WTC11 (cell line): ENCODE data around the gene RUSF1. TPM values are rescaled to one million over a fixed set of nuclear protein-coding genes. Genes with fewer than 3 reads are reported as not detected.

Experiments
- ATAC-seq: fragments of 200-7000 bp; cut with Tn5 transposase; 2 replicates; pipeline ENCODE4 v1.10.0; 2021; ENCODE audit warnings: mild to moderate bottlenecking, moderate library complexity
- CTCF ChIA-PET: fragments of 300-600 bp; sonication (Branson Sonifier 250); formaldehyde crosslinking; loops from one replicate; lab custom pipeline; 2021; ENCODE audit warnings: antibody characterized with exemption; lab: Charles Lee
- POLR2A ChIA-PET: fragments of 350-600 bp; sonication (Branson Sonifier 250); formaldehyde crosslinking; loops from one replicate; lab custom pipeline; 2021; ENCODE audit warnings: antibody characterized with exemption; lab: Charles Lee
- DNase-seq: peaks from one replicate; pipeline ENCODE4 v3.0.0; 2021; ENCODE audit warnings: low spot score
- H3K27ac Mint-ChIP-seq: 2 replicates; pipeline ENCODE4 v1.8.0; 2021; ENCODE audit warnings: mixed read lengths
- H3K27me3 Mint-ChIP-seq: 2 replicates; pipeline ENCODE4 v1.8.0; 2021; ENCODE audit warnings: low read depth, mild to moderate bottlenecking, moderate library complexity, mixed read lengths
- H3K36me3 Mint-ChIP-seq: 2 replicates; pipeline ENCODE4 v1.8.0; 2021; ENCODE audit warnings: mixed read lengths
- H3K4me1 Mint-ChIP-seq: 2 replicates; pipeline ENCODE4 v1.8.0; 2022; ENCODE audit warnings: mixed read lengths
- H3K4me3 Mint-ChIP-seq: 2 replicates; pipeline ENCODE4 v1.8.0; 2021; ENCODE audit warnings: mild to moderate bottlenecking, moderate library complexity, mixed read lengths
- H3K9me3 Mint-ChIP-seq: 2 replicates; pipeline ENCODE4 v1.8.0; 2021; ENCODE audit warnings: mixed read lengths
- AR ChIP-seq: fragments of 250-450 bp; sonication (Bioruptor Pico); IDR thresholded peaks from 2 replicates; pipeline ENCODE4 v1.9.0; 2021; ENCODE audit warnings: mild to moderate bottlenecking
- ATF1 ChIP-seq: sonication (generic); formaldehyde crosslinking; IDR thresholded peaks from 2 replicates; pipeline ENCODE4 v1.8.1; 2023; ENCODE audit warnings: mild to moderate bottlenecking, moderate library complexity, missing genetic modification reagents
- GRHL2 ChIP-seq: fragments of 250-450 bp; sonication (Bioruptor Pico); IDR thresholded peaks from 2 replicates; pipeline ENCODE4 v1.8.0; 2022; ENCODE audit warnings: mild to moderate bottlenecking, moderate library complexity; ENCODE audit not compliant: insufficient replicate concordance, severe bottlenecking
- GTF2I ChIP-seq: fragments of 250-450 bp; sonication (Bioruptor Pico); conservative IDR thresholded peaks from 2 replicates; pipeline ENCODE4 v1.4.0; 2021; ENCODE audit warnings: mild to moderate bottlenecking
- IRF1 ChIP-seq: sonication (generic); formaldehyde crosslinking; IDR thresholded peaks from 2 replicates; pipeline ENCODE4 v1.8.0; 2023; ENCODE audit warnings: missing genetic modification reagents
- IRF2 ChIP-seq: sonication (generic); formaldehyde crosslinking; IDR thresholded peaks from 2 replicates; pipeline ENCODE4 v1.8.0; 2022; ENCODE audit warnings: low read depth, missing genetic modification reagents, borderline replicate concordance
- JAZF1 ChIP-seq: fragments of 250-450 bp; sonication (Bioruptor Pico); IDR thresholded peaks from 2 replicates; pipeline ENCODE4 v1.9.0; 2021; ENCODE audit warnings: moderate library complexity, mild to moderate bottlenecking, inconsistent platforms
- MAX ChIP-seq: sonication (generic); formaldehyde crosslinking; IDR thresholded peaks from 2 replicates; pipeline ENCODE4 v1.8.0; 2022; ENCODE audit warnings: mild to moderate bottlenecking, missing genetic modification reagents
- MLX ChIP-seq: sonication (generic); formaldehyde crosslinking; IDR thresholded peaks from 2 replicates; pipeline ENCODE4 v1.8.1; 2023; ENCODE audit warnings: mild to moderate bottlenecking, missing genetic modification reagents, moderate library complexity
- NR1H2 ChIP-seq: sonication (generic); formaldehyde crosslinking; IDR thresholded peaks from 2 replicates; pipeline ENCODE4 v1.9.0; 2021; ENCODE audit warnings: mild to moderate bottlenecking, moderate library complexity, missing genetic modification reagents
- TEAD1 ChIP-seq: sonication (generic); formaldehyde crosslinking; IDR thresholded peaks from 2 replicates; pipeline ENCODE4 v1.8.0; 2022; ENCODE audit warnings: mild to moderate bottlenecking, missing genetic modification reagents
- TP53 ChIP-seq: sonication (generic); formaldehyde crosslinking; IDR thresholded peaks from 2 replicates; pipeline ENCODE4 v1.8.1; 2023; ENCODE audit warnings: mild to moderate bottlenecking, missing genetic modification reagents
- ZNF219 ChIP-seq: sonication (generic); formaldehyde crosslinking; IDR thresholded peaks from 2 replicates; pipeline ENCODE4 v1.8.0; 2023; ENCODE audit warnings: missing genetic modification reagents, mild to moderate bottlenecking, borderline replicate concordance
- ZNF232 ChIP-seq: sonication (generic); formaldehyde crosslinking; IDR thresholded peaks from 2 replicates; pipeline ENCODE4 v1.8.0; 2022; ENCODE audit warnings: mild to moderate bottlenecking, missing genetic modification reagents
- ZNF281 ChIP-seq: sonication (generic); formaldehyde crosslinking; IDR thresholded peaks from 2 replicates; pipeline ENCODE4 v1.8.0; 2023; ENCODE audit warnings: mild to moderate bottlenecking, missing genetic modification reagents
- ZNF416 ChIP-seq: fragments of 250-450 bp; sonication (Bioruptor Pico); IDR thresholded peaks from 2 replicates; pipeline ENCODE4 v1.9.0; 2021; ENCODE audit warnings: mild to moderate bottlenecking, inconsistent platforms
- ZNF423 ChIP-seq: fragments of 250-450 bp; sonication (Bioruptor Pico); IDR thresholded peaks from 2 replicates; pipeline ENCODE4 v2.1.2; 2022; ENCODE audit warnings: mild to moderate bottlenecking, moderate library complexity
- ZNF512 ChIP-seq: sonication (generic); formaldehyde crosslinking; IDR thresholded peaks from 2 replicates; pipeline ENCODE4 v1.8.1; 2022; ENCODE audit warnings: missing genetic modification reagents, borderline replicate concordance
- total RNA-seq: library from RNA; stranded (reverse); gene quantifications from 3 replicates; pipeline ENCODE4 v1.2.3, GENCODE V29; 2021

Gene RUSF1
- total RNA-seq, 1 experiment from 2014 or later: 35.9 TPM

- TF ChIP-seq ZNF281 (CRISPR knock-in tag): no peak
- TF ChIP-seq ZNF423 (CRISPR knock-in tag): no peak
- peak; percentile 79; the same call in 1 of the 2 replicates for TF ChIP-seq MAX (CRISPR knock-in tag)
- TF ChIP-seq GTF2I: no peak
Measured at GRCh38 chr16:31475946-31476302, 32.3 kb downstream of the RUSF1 start (continued).

DNA sequence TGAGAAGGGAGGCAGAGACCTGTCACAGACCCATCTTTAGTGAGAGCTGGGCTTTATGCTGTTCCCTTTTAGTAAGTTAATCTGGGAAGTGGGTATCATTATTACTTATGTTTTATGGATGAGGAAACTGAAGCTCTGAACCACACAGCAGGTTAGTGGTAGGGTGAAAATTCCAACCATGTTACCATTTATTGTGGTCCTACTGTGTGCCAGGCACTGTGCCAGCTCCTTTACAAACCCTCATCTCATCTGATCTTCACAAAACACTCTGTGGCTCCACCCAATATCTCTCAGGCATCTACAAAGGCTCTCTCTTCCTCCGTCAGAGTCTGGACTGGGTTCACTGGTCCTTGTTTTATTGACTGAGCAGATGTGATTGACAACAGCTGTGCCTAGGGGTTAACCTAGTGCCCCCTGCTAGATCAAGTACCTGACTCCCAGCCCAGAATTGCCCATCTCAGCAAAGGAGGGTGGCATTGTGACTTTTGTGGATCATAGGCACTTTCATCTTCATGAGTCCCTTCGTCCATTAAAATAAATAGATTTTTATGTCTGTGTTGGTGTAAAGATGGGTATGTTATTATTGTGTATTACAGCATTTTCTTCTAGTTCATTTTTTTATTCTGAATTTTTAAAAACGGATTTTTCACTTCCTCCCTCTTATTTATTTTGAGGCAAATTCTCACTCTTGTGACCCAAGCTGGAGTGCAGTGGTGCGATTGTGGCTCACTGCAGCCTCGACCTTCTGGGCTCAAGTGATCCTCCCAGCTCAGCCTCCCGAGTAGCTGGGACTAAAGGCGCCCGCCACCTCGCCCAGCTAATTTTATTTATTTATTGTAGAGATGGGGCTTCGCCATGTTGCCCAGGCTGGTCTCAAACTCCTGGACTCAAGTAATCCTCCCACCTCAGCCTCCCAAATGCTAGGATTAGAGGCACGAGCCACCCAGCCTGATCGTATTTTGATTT is 33.1 kb downstream of the RUSF1 start:
- Mint-ChIP-seq H3K4me1 (peaks cover 16% of the 10 kb centered on the region), H3K36me3 (no peaks in the 10 kb centered on the region), H3K27ac (no peak overlapping the region), H3K4me3 (no peak overlapping the region; the same call in 1 of the 2 replicates)
- POLR2A ChIA-PET: interaction anchor here (0.6 to 1.2 kb wide), 3 partner anchors 12 to 350 kb away, joined by 4 to 7 read pairs (median 4); no protein-coding TSS in a partner anchor
- CTCF ChIA-PET: interaction anchor here (0.8 to 13.1 kb wide), 3 partner anchors 18 to 240 kb away, joined by 3 to 221 read pairs (median 8); partner anchors contain the start of gene ARMC5
- no peak for ATAC-seq
- no peak for DNase-seq
- TF ChIP-seq MAX (CRISPR knock-in tag) (no peak), IRF2 (no peak), ZNF416 (CRISPR knock-in tag) (no peak), TP53 (no peak), NR1H2 (CRISPR knock-in tag) (no peak), ATF1 (CRISPR knock-in tag) (no peak), ZNF219 (CRISPR knock-in tag) (no peak)
- TF ChIP-seq, all 79 proteins: peak for 0
- Mint-ChIP-seq H3K27me3 (peaks cover 87% of the 10 kb centered on the region), H3K9me3 (0 out of 2 replicates have a peak, but pooled peaks cover 5% of the 10 kb centered on the region)

DNA sequence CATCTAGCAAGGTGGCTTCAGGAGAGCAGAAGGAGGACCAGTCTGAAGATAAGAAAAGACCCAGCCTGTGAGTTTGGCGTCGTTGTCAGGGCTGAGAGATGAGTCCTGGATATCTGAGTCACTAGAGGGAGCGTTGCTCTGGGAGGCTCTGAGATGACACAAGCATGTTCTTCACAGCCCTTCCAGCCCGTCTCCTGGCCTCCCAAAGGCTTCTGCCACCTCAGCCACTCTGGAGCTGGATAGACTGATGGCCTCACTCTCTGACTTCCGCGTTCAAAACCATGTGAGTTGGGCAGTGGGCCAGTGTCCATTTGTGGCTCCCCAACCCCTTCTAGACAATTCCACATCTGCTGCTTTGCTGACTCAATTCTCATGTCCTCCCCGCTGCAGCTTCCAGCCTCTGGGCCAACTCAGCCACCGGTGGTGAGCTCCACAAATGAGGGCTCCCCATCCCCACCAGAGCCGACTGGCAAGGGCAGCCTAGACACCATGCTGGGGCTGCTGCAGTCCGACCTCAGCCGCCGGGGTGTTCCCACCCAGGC is 33.9 kb downstream of the RUSF1 start:
- DNase-seq (no peak), ATAC-seq (no peak)
- H3K4me1 Mint-ChIP-seq: peaks cover 16% of the 10 kb centered on the region
- H3K27me3 Mint-ChIP-seq: peaks cover 78% of the 10 kb centered on the region
- H3K4me3 Mint-ChIP-seq: no peak overlapping the region
- ChIA-PET CTCF (interaction anchor here (13.1 kb wide), 1 partner anchor 17 kb away, joined by 221 read pairs; the partner anchor contains the start of gene ARMC5), POLR2A (no interaction called here)
- 0 out of 2 replicates have a peak, but pooled peaks cover 5% of the 10 kb centered on the region for H3K9me3 Mint-ChIP-seq
- TF ChIP-seq ZNF423 (CRISPR knock-in tag) (no peak), ZNF416 (CRISPR knock-in tag) (no peak), ZNF232 (CRISPR knock-in tag) (no peak), IRF1 (CRISPR knock-in tag) (no peak), AR (no peak), ZNF512 (CRISPR knock-in tag) (no peak), GRHL2 (no peak), TEAD1 (no peak), JAZF1 (no peak), MLX (CRISPR knock-in tag) (no peak)
- H3K36me3 Mint-ChIP-seq: no peaks in the 10 kb centered on the region
- H3K27ac Mint-ChIP-seq: no peak overlapping the region
